Transverse colon (tissue), 4 donors: ENCODE data around the gene ACOT4. TPM values are rescaled to one million over a fixed set of nuclear protein-coding genes. Genes with fewer than 3 reads are reported as not detected.
"Not testable (repeated sequence)": the region's sequence is repeated elsewhere in the genome, so short reads cannot be mapped to it uniquely, and the experiment has no call there.

Experiments used
- DNase-seq: peaks from one replicate; pipeline ENCODE4 v3.0.0-alpha.2; 2019
- H3K27ac ChIP-seq, 4 donors: fragments of 200-600 bp; sonication (generic); 2 replicates each; pipeline ENCODE4 v1.5.1; 2016 to 2018; ENCODE audit warnings: inconsistent platforms in 4 of 4
- H3K27me3 ChIP-seq: fragments of 200-600 bp; sonication (generic); 2 replicates; pipeline ENCODE4 v1.5.1; 2017; ENCODE audit warnings: inconsistent platforms
- H3K36me3 ChIP-seq, 4 donors: fragments of 200-600 bp; sonication (generic); 2 replicates each; pipeline ENCODE4 v1.5.1; 2017 to 2019; ENCODE audit warnings: inconsistent platforms in 4 of 4
- H3K4me1 ChIP-seq, 4 donors: fragments of 200-600 bp; sonication (generic); 2 replicates each; pipeline ENCODE4 v1.5.1; 2017 to 2020; ENCODE audit warnings: inconsistent platforms in 4 of 4
- H3K4me3 ChIP-seq, 4 donors: fragments of 200-600 bp; sonication (generic); 1 replicate in 1 of 4; 2 replicates in 3 of 4; pipeline versions ENCODE4 v1.5.1 to v1.6.1; 2017 to 2019; ENCODE audit warnings: inconsistent platforms in 4 of 4
- H3K9me3 ChIP-seq, 2 donors: fragments of 200-600 bp; sonication (generic); 2 replicates each; pipeline ENCODE4 v1.5.1; 2017 to 2019; ENCODE audit warnings: inconsistent platforms in 2 of 2
- EP300 ChIP-seq: sonication (generic); formaldehyde crosslinking; IDR thresholded peaks from one replicate; pipeline ENCODE4 v1.6.1; 2017; ENCODE audit warnings: antibody characterized with exemption, low read depth
- POLR2A ChIP-seq: fragments of 450-650 bp; IDR thresholded peaks from one replicate; pipeline ENCODE4 v1.6.1; 2016; ENCODE audit warnings: antibody characterized with exemption, mild to moderate bottlenecking, moderate library complexity
- POLR2AphosphoS5 ChIP-seq, 3 donors: sonication (generic); formaldehyde crosslinking; IDR thresholded peaks; one replicate each; pipeline ENCODE4 v1.6.1; 2016; ENCODE audit warnings: antibody characterized with exemption in 3 of 3
- WGBS, 2 donors: methylation state at CpG; one replicate each; pipeline ENCODE4 v1.1.5; 2018; ENCODE audit warnings: low coverage in 1 of 2; 5-methylcytosine and 5-hydroxymethylcytosine counted together
- in situ Hi-C, 4 donors: fragments of 200-750 bp; cut with MboI; loops; one replicate each; pipeline versions ENCODE4 v1.15.0 to v1.15.1; 2017; ENCODE audit warnings: low sequenced_read_pairs in 3 of 4, low pct_ligation_motif_present in 1 of 4, low pct_unique_long_range_greater_than_20kb in 1 of 4
- intact Hi-C: fragments of 100-400 bp; cut with DNase I; formaldehyde crosslinking; loops from one replicate; pipeline ENCODE4 v1.15.1; 2023; ENCODE audit warnings: low total_unique reads
- total RNA-seq, 4 donors: library from RNA; depleted of rRNA; stranded (reverse); fragments of >200 nt; gene quantifications; one replicate each; pipeline ENCODE4 v1.1.0, GENCODE V29; 2016
- TF ChIP-seq, protein P1 (sequence below), 5 experiments: fragments of 200-600 bp in 3 of 5; fragments of 450-650 bp in 2 of 5; sonication (generic) in 3 of 5; IDR thresholded peaks; 1 replicate in 2 of 5; 2 replicates in 3 of 5; pipeline ENCODE4 v1.5.1; 2016 to 2017; ENCODE audit warnings: antibody characterized with exemption in 5 of 5, inconsistent platforms in 3 of 5, mild to moderate bottlenecking in 2 of 5, moderate library complexity in 1 of 5

Gene ACOT4
- total RNA-seq, 4 donors from 2014 or later: 3.5 to 5.2 TPM; not detected in 2

DNA sequence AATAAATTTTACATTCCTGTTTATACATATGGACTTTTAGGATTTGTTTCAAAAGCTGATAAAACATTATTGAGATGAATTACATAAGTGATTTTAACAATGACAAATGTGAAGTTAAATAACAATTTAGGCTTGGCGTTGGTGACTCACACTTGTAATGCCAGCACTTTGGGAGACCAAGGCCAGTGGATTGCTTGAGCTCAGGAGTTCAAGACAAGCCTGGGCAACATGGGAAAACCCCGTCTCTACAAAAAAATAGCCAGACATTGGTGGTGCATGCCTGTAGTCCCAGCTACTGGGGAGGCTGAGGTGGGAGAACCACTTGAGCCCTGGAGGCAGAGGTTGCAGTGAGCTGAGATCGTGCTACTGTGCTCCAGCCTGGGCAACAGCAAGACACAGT is 15.3 kb upstream of the ACOT4 start:
- in situ Hi-C loops: no loop called here
- WGBS, 2 donors: 89 to 91% methylated on average over 1 to 3 of the region's 3 CpGs

DNA sequence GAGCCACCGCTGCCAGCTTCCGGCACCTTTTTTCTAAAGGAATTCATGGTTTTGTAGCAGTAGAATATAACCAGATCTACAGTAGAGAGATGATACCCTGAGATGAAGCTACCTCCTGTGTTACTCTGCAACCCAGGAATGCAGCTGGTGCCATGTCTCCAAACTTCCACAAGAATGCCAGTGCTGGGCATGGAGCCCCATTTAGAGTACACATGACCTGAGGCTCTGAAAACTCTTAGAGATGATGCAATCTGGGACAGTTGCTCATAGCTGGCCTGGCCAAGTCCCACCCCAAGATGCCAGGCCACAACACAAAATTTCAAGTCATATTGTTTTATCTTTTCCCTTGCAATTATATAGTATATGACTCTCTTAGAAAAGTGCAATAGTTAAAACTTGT is 14.5 kb upstream of the ACOT4 start:
- H3K27ac ChIP-seq, in situ Hi-C loops, intact Hi-C loops, H3K4me3 ChIP-seq, H3K4me1 ChIP-seq, H3K27me3 ChIP-seq, DNase-seq, H3K9me3 ChIP-seq: not testable (repeated sequence)
- peaks cover 0 to 13% (median 0%) of the 10 kb centered on the region in 4 donors for H3K36me3 ChIP-seq
- WGBS, 2 donors: 100% methylated on average over 2 of the region's 2 CpGs; no CpG with 5 or more reads in 1 of the 2 donors

More for the DNA sequence above, 15.3 kb upstream of the ACOT4 start:
- Histone ChIP-seq H3K9me3 (no peaks in the 10 kb centered on the region), H3K27me3 (no peaks in the 10 kb centered on the region), H3K4me1 (no peaks in the 10 kb centered on the region), H3K4me3 (no peak overlapping the region), H3K27ac (no peak overlapping the region), H3K36me3 (peaks cover 0 to 13% (median 0%) of the 10 kb centered on the region in 4 donors)
- DNase-seq: no peak
- intact Hi-C loops: no loop called here
- no peak for TF ChIP-seq EP300
- TF ChIP-seq POLR2A: no peak
- TF ChIP-seq, protein P1, sequence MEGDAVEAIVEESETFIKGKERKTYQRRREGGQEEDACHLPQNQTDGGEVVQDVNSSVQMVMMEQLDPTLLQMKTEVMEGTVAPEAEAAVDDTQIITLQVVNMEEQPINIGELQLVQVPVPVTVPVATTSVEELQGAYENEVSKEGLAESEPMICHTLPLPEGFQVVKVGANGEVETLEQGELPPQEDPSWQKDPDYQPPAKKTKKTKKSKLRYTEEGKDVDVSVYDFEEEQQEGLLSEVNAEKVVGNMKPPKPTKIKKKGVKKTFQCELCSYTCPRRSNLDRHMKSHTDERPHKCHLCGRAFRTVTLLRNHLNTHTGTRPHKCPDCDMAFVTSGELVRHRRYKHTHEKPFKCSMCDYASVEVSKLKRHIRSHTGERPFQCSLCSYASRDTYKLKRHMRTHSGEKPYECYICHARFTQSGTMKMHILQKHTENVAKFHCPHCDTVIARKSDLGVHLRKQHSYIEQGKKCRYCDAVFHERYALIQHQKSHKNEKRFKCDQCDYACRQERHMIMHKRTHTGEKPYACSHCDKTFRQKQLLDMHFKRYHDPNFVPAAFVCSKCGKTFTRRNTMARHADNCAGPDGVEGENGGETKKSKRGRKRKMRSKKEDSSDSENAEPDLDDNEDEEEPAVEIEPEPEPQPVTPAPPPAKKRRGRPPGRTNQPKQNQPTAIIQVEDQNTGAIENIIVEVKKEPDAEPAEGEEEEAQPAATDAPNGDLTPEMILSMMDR (IDR thresholded peaks at IDR 0.05): no peak
- no peak for TF ChIP-seq POLR2AphosphoS5 (IDR thresholded peaks at IDR 0.05)

DNA sequence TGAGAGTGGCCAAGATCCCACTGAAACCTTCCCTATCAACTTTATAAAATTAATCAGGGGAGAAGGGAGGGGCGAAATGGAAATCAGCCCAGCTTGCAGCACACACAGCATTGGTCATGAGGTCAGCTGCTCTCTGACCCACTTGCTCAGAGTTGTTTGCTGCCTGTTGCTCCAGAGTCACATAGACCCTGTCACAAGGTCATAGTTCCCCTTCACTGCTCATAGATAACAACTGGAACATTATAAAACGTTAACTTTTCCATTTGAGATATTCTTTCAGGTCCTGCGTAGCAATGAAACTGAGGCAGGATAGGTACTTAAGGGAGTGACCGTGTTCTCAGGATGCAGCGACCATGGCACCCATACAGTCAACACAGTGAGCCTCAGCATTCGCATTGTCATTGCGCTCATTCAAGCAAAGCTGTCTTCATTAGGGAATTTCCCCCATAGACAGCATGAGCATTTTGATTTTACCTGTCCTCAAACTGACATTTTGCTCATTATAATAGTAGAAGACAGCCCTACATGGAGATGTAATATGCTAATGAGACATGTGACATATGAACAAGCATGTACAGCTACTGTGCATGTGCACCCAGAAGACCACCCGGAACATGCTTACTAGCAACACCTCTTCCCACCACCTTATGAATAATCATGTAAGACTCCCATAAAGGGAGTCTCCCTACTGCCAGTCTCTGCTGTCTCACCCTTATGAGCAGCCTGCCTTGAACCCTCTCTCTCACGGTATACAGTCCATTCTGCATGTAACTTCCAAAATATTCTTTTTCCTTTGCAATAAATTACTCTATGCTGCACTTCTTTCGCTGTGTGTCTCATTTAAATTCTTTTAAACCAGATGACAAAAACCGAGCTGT is 9.3 kb upstream of the ACOT4 start:
- in situ Hi-C loops, H3K9me3 ChIP-seq, H3K27ac ChIP-seq, H3K36me3 ChIP-seq, DNase-seq, H3K4me3 ChIP-seq, H3K4me1 ChIP-seq, intact Hi-C loops, H3K27me3 ChIP-seq: not testable (repeated sequence)
- whole genome bisulfite sequencing, 2 donors: 86 to 87% methylated on average over 3 to 11 of the region's 11 CpGs

DNA sequence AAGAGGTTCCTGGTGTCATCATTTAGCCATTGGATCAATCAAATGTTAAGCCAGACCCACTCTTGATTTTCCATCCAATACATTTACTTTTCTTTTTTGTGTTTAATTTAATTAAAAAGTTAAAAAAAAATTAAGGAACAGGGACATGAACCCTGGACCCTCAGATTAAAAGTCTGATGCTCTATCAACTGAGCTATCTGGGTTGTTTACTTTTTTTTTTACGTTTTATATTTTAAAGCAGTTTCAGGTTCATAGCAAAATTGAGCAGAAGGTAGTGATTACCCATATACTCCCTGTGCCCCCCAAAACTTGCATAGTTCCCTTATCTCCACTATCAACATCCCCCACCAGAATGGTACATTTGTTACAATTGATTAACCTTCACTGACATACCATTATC is 3.0 kb upstream of the ACOT4 start:
- TF ChIP-seq EP300: no peak
- TF ChIP-seq POLR2A: no peak
- no peak for TF ChIP-seq POLR2AphosphoS5 (IDR thresholded peaks at IDR 0.05)
- TF ChIP-seq, protein P1 (IDR thresholded peaks at IDR 0.05): no peak
- intact Hi-C loops (no loop called here), in situ Hi-C loops (no loop called here)
- Histone ChIP-seq H3K36me3 (no peaks in the 10 kb centered on the region), H3K9me3 (no peaks in the 10 kb centered on the region), H3K4me1 (peaks cover 0 to 15% (median 5%) of the 10 kb centered on the region in 4 donors), H3K4me3 (no peak overlapping the region), H3K27ac (no peak overlapping the region), H3K27me3 (no peaks in the 10 kb centered on the region)
- WGBS, 2 donors: 67 to 83% methylated on average over 1 of the region's 1 CpG
- DNase-seq: no peak

DNA sequence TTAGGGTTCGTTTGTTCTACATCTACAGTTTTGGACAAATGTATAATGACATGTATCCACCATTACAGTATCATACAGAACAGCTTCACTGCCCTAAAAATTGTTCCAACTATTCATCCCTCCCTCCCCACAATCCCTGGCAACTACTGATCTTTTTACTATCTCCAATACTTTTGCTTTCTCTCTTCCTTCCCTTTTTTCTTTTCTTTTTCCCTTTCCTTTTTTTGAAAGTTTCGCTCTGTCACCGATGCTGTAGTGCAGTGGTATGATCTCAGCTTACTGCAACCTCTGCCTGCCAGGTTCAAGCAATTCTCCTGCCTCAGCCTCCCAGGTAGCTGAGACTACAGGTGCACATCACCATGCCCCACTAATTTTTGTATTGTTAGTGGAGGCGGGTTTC is 2.6 kb upstream of the ACOT4 start:
- TF ChIP-seq POLR2A (no peak), POLR2AphosphoS5 (IDR thresholded peaks at IDR 0.05) (no peak), EP300 (no peak)
- TF ChIP-seq, protein P1 (IDR thresholded peaks at IDR 0.05): no peak
- no peaks in the 10 kb centered on the region for H3K36me3 ChIP-seq
- no peak for DNase-seq
- 82 to 90% methylated on average over 1 to 4 of the region's 4 CpGs for WGBS, 2 donors
- peaks cover 0 to 15% (median 5%) of the 10 kb centered on the region in 4 donors for H3K4me1 ChIP-seq
- no peak overlapping the region for H3K4me3 ChIP-seq
- intact Hi-C loops (no loop called here), in situ Hi-C loops (no loop called here)
- no peaks in the 10 kb centered on the region for H3K9me3 ChIP-seq
- H3K27ac ChIP-seq: no peak overlapping the region
- H3K27me3 ChIP-seq: no peaks in the 10 kb centered on the region

DNA sequence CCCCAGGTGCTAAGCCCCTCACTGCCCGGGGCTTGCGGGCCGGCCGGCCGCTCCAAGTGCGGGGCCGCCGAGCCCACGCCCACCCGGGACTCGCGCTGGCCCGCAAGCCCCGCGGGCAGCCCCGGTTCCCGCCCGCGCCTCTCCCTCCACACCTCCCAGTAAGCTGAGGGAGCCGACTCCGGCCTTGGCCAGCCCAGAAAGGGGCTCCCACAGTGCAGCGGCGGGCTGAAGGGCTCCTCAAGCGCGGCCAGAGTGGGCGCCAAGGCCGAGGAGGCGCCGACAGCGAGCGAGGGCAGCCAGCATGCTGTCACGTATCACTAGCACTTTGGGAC is 1.0 kb upstream of the ACOT4 start:
- in situ Hi-C loops: not testable (repeated sequence)

More for the DNA sequence above, 1.0 kb upstream of the ACOT4 start:
- H3K4me1 ChIP-seq: peaks cover 0 to 15% (median 5%) of the 10 kb centered on the region in 4 donors
- H3K27me3 ChIP-seq, H3K36me3 ChIP-seq, intact Hi-C loops, H3K9me3 ChIP-seq, DNase-seq, H3K27ac ChIP-seq, H3K4me3 ChIP-seq: not testable (repeated sequence)
- WGBS, 2 donors: 99% methylated on average over 17 of the region's 32 CpGs; no CpG with 5 or more reads in 1 of the 2 donors
